Naive B cell (primary cell): ENCODE measurements around the gene COL9A2. TPM values are rescaled to one million over a fixed set of nuclear protein-coding genes. Genes with fewer than 3 reads are reported as not detected.
"Not testable (repeated sequence)": the region's sequence is repeated elsewhere in the genome, so short reads cannot be mapped to it uniquely, and the experiment has no call there.

ENCODE experiments used
- ATAC-seq, 2 donors: fragments of 150-1000 bp; cut with Tn5 transposase; 2 replicates each; pipeline ENCODE4 v1.10.0; 2021; ENCODE audit warnings: low read depth in 2 of 2, mild to moderate bottlenecking in 2 of 2, moderate library complexity in 2 of 2
- DNase-seq: peaks from one replicate; pipeline ENCODE4 v3.0.0; 2022
- H3K27ac Mint-ChIP-seq, 6 donors: one replicate each; pipeline ENCODE4 v1.8.0; 2020 to 2022; ENCODE audit warnings: mild to moderate bottlenecking in 6 of 6, mixed read lengths in 6 of 6, moderate library complexity in 5 of 6, inconsistent platforms in 2 of 6
- H3K27me3 Mint-ChIP-seq, 3 donors: one replicate each; pipeline ENCODE4 v1.8.0; 2021 to 2022; ENCODE audit warnings: mixed read lengths in 3 of 3, mild to moderate bottlenecking in 1 of 3
- H3K36me3 Mint-ChIP-seq, 2 donors: one replicate each; pipeline ENCODE4 v1.8.0; 2020 to 2022; ENCODE audit warnings: mixed read lengths in 2 of 2, inconsistent platforms in 1 of 2, mild to moderate bottlenecking in 1 of 2
- H3K4me1 Mint-ChIP-seq, 3 donors: one replicate each; pipeline ENCODE4 v1.8.0; 2020 to 2022; ENCODE audit warnings: mixed read lengths in 3 of 3, inconsistent platforms in 1 of 3, mild to moderate bottlenecking in 1 of 3, moderate library complexity in 1 of 3
- H3K4me3 Mint-ChIP-seq, 8 donors: one replicate each; pipeline ENCODE4 v1.8.0; 2020 to 2022; ENCODE audit warnings: mild to moderate bottlenecking in 8 of 8, mixed read lengths in 8 of 8, moderate library complexity in 8 of 8, inconsistent platforms in 2 of 8
- H3K9me3 Mint-ChIP-seq, 7 donors: one replicate each; pipeline ENCODE4 v1.8.0; 2020 to 2022; ENCODE audit warnings: mixed read lengths in 7 of 7, mild to moderate bottlenecking in 5 of 7, inconsistent platforms in 2 of 7, moderate library complexity in 1 of 7
- polyA plus RNA-seq, 6 donors: library from polyadenylated mRNA; unstranded; fragments of 300-500 nt; fragmentation: Illumina TruSeq; gene quantifications; one replicate each; pipeline ENCODE4 v1.2.3, GENCODE V29; 2021; ENCODE audit warnings: low read depth in 6 of 6

COL9A2 gene
- polyA plus RNA-seq, 6 donors from 2014 or later, result 1.3 to 5.6 (median 3.2) TPM

DNA sequence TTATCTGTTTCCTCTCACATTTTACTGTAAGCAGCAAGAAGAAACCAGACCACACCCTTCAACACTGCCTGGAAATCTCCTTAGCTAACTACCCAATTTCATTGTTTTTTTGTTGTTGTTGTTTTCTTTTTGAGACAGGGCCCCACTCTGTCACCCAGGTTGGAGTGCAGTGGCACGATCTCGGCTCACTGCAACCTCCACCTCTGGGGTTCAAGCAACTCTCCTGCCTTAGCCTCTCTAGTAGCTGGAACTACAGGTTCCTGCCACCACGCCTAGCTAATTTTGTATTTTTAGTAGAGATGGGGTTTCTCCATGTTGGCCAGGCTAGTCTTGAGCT, 25.3 kb upstream of the COL9A2 start:
- not testable (repeated sequence) for H3K36me3 Mint-ChIP-seq, H3K27me3 Mint-ChIP-seq, H3K9me3 Mint-ChIP-seq, ATAC-seq, DNase-seq
- H3K4me3 Mint-ChIP-seq, result peak overlapping the region; percentile 23 to 80 (median 46)
- peak overlapping the region; percentile 24 to 91 (median 77) for H3K27ac Mint-ChIP-seq
- peaks cover 54 to 71% (median 67%) of the 10 kb centered on the region in 3 donors for H3K4me1 Mint-ChIP-seq

DNA sequence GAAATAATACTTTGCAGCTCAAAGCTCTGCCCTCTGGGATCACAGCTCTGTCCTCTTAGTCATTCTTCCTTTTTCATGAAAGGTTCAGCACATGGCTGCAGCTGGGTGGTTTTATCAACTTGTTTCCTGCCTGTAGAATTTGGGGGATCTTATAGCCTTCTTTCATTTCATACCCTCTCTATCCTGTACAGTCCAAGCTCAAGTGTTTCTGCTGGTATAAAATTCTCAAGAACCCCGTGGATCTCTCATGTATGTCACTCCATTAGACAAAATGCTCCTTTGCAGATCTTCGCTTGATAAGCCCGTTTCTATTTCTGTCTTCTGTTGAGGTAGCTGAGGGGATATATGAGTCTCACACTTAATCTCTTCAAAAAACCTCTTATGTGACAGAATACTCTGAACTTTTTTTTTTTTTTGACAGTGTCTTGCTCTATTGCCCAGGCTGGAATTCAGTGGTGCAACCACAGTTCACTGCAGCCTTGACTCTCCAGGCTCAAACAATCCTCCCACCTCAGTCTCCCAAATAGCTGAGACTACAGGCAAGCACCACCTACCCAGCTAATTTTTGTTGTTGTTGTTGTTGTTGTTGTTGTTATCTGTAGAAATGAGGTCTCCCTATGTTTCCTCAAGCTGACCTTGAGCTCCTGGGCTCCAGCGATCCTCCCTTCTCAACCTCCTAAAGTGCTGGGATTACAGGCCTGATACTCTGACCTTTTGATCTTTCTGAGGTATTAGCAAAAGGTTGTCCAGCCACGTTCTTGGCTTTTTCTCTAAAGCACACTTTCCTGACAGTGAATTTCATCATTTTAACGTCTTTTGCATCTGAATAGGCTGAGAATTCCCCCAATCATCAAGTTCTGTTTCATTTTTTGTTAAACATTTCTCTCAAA, 24.6 kb upstream of the COL9A2 start:
- no peak for ATAC-seq
- H3K27me3 Mint-ChIP-seq, result no peaks in the 10 kb centered on the region

DNA sequence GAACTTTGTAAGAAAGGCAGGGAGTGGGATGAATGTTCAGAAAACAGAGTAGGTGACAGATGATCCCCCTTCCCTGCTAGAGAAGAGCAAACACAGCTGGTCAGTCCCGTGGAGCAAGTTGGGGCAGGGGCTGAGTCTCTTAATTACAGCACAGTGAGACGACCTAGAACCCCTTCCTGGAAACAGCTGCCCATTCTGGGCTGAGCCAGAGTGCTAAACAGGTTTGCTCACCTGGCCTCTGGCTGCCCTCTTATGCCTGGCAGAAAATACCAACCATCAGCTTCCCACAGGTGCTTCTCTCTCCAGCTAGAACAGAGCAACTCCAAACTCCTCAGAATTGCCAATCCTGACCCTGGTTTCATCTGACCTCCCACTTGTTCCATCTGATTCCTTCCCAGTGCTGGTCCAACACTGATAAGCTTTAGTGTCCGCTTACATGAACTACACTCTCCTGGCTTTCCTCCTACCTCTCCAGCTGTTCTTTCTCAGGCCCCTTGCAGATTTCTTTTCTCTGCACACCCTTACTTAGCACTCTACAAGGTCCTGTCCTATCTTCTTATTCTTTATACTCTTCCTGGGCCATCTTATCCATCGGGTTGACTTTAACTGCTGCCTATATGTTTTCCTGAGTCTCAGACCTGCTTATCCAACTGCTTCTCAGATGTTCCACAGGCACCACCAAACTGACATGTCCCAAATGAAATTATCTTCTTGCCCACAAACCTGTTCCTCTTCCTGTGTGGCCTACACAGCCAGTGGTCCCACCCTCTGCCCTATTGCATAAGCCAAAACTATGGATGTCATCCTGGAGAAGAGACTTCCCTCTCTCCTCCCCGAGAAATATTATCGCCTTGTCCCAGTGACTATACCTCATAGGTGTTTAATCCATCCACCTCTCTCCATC, 22.6 kb upstream of the COL9A2 start:
- no peaks in the 10 kb centered on the region for H3K36me3 Mint-ChIP-seq
- H3K27ac Mint-ChIP-seq, result peak overlapping the region in 5 of 6 donors; percentile 39 to 70 (median 61)
- no peak for DNase-seq
- no peak for ATAC-seq
- H3K9me3 Mint-ChIP-seq, result peaks cover 0 to 2% (median 0%) of the 10 kb centered on the region in 7 donors
- peaks cover 46 to 59% (median 58%) of the 10 kb centered on the region in 3 donors for H3K4me1 Mint-ChIP-seq
- peak overlapping the region in 5 of 8 donors; percentile 10 to 88 (median 64) for H3K4me3 Mint-ChIP-seq
- H3K27me3 Mint-ChIP-seq, result no peaks in the 10 kb centered on the region

More for the DNA sequence above, 24.6 kb upstream of the COL9A2 start:
- peaks cover 54 to 70% (median 67%) of the 10 kb centered on the region in 3 donors for H3K4me1 Mint-ChIP-seq
- H3K36me3 Mint-ChIP-seq, result no peaks in the 10 kb centered on the region
- DNase-seq, result no peak
- peaks cover 0 to 2% (median 0%) of the 10 kb centered on the region in 7 donors for H3K9me3 Mint-ChIP-seq
- H3K27ac Mint-ChIP-seq, result peak overlapping the region; percentile 50 to 91 (median 77)
- H3K4me3 Mint-ChIP-seq, result peak overlapping the region in 7 of 8 donors; percentile 23 to 80 (median 50)

DNA sequence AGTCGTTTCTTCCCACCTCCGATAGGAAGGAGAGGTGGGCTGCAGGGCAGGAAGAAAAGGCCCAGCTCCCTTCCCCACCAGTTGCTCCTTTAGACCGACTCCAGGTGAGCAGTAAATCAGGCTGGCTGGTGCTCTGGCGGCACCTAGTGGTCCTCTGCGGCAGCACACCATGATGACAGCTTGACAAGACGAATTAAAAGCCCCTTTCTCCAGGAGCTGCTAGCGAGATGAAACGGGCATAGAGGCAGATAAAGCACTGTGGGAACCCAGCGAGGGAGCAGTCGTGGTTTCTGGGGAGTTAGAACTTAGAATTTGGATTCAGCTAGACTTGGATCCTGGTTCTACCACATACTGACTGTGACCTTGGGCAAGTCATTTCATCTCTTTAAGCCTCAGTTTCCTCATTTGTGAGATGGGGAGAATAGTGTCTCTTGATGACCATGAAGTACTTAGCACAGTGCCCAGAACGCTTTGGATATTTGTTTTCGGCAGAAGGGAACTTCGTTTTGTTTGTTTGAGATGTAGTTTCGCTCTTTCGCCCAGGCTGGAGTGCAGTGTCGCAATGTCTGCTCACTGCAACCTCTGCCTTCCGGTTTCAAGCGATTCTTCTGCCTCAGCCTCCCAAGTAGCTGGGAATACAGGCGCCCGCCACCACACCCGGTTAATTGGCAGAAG, 21.8 kb upstream of the COL9A2 start:
- DNase-seq (peak; percentile 86), ATAC-seq (peak; percentile 91 to 95)
- H3K27ac Mint-ChIP-seq, result peak overlapping the region in 5 of 6 donors; percentile 2 to 78 (median 23)
- peak overlapping the region in 6 of 8 donors; percentile 39 to 88 (median 62) for H3K4me3 Mint-ChIP-seq
- H3K36me3 Mint-ChIP-seq, result no peaks in the 10 kb centered on the region
- peaks cover 38 to 51% (median 50%) of the 10 kb centered on the region in 3 donors for H3K4me1 Mint-ChIP-seq
- peaks cover 0 to 2% (median 0%) of the 10 kb centered on the region in 7 donors for H3K9me3 Mint-ChIP-seq
- H3K27me3 Mint-ChIP-seq, result no peaks in the 10 kb centered on the region

DNA sequence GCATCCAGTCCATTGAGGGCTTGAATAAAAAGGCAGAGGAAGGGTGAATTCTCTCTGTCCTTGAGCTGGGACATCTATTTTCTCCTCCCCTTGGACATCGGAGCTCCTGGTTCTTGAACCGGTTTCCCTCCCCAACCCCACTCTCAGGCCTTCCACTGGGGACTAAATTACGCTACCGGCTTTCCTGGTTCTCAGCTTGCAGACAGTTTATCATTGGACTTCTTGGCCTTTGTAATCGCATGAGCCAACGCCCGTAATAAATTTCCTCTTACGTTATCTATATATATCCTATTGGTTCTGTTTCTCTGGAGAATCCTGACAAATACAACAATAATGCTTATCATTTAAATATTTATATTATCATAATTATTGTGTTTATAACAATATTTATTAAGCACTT, 20.4 kb upstream of the COL9A2 start:
- Mint-ChIP-seq H3K27me3 (peaks cover 0 to 9% (median 0%) of the 10 kb centered on the region in 3 donors), H3K9me3 (peaks cover 0 to 5% (median 0%) of the 10 kb centered on the region in 7 donors), H3K27ac (no peak overlapping the region), H3K4me3 (no peak overlapping the region), H3K4me1 (peaks cover 32 to 41% (median 41%) of the 10 kb centered on the region in 3 donors), H3K36me3 (no peaks in the 10 kb centered on the region)
- ATAC-seq (no peak), DNase-seq (no peak)

DNA sequence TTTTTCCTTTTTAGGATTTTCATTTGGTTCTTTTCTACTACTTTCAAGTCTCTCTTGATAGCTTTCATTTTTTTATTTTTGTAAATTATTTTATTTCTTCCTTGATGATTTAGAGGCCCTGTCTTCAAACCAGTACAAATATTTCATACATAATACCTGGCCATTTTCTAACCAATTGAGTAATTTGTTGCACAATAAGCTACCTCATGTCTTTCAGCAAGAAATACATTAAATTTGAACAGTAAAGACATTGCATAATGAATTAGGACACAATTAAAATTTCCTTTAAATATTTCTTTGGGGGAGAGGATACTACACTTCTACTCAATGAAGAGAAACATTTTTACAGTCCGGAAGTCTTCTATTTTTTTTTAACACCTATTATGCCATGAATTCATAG, 15.6 kb upstream of the COL9A2 start:
- H3K4me3 Mint-ChIP-seq, result no peak overlapping the region

DNA sequence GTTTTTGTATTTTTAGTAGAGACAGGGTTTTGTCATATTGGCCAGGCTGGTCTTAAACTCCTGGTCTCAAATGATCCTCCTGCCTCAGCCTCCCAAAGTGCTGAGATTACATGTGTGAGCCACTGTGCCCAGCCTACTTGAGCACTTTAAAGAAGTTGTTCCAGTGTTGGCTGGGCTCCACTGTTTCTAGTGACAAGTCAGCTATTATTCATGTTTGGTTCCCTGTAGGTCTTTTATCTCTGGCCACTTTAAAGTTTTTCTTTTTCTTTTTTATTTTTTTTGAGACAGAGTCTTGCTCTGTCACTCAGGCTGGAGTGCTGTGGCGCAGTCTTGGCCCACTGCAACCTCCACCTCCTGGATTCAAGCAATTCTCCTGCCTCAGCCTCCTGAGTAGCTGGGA, 14.3 kb upstream of the COL9A2 start:
- not testable (repeated sequence) for ATAC-seq, H3K27me3 Mint-ChIP-seq, H3K36me3 Mint-ChIP-seq, H3K4me3 Mint-ChIP-seq, DNase-seq, H3K4me1 Mint-ChIP-seq, H3K27ac Mint-ChIP-seq
- H3K9me3 Mint-ChIP-seq, result peaks cover 0 to 12% (median 1%) of the 10 kb centered on the region in 7 donors

More for the DNA sequence above, 15.6 kb upstream of the COL9A2 start:
- no peak for ATAC-seq
- no peak for DNase-seq
- peaks cover 0 to 10% (median 0%) of the 10 kb centered on the region in 7 donors for H3K9me3 Mint-ChIP-seq
- H3K27me3 Mint-ChIP-seq, result peaks cover 0 to 9% (median 0%) of the 10 kb centered on the region in 3 donors
- peak overlapping the region in 1 of 6 donors; percentile 38 for H3K27ac Mint-ChIP-seq
- no peaks in the 10 kb centered on the region for H3K36me3 Mint-ChIP-seq
- no peaks in the 10 kb centered on the region for H3K4me1 Mint-ChIP-seq

DNA sequence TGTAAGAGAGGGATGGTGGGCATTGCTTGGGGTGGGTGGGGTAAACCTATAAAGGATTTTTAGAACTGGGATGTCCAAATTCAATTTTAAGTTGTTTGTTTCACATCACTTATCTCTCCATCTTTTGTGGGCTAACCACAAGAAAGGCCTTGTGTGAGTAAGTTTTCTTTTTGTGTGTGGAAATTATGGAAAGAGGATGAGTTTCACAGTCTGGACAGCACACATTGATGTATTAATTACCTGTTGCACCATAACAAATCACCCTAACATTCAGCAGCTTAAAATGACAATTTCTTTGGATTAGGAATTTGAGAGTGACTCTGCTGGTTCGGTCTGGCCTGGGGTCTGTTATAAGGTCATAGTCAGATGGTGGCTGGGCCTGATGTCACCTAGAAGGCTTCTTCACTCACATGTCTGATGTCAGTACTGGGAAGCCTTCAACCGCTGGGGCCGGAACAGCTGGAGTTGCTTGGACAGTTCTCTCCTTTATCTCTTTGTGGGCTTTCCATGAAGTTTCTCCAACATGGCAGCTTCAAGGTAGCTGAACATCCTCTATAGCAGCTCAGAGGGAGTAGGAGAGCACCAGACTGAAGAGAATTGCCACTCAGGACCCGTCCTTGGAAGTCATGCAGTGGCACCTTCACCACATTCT, 2.0 kb upstream of the COL9A2 start:
- H3K27ac Mint-ChIP-seq, result no peak overlapping the region
- ATAC-seq, result no peak
- no peak for DNase-seq
- H3K4me3 Mint-ChIP-seq, result peak overlapping the region in 1 of 8 donors; percentile 64
- H3K4me1 Mint-ChIP-seq, result peaks cover 15 to 34% (median 28%) of the 10 kb centered on the region in 3 donors
- H3K27me3 Mint-ChIP-seq, result peaks cover 0 to 8% (median 6%) of the 10 kb centered on the region in 3 donors
- no peaks in the 10 kb centered on the region for H3K36me3 Mint-ChIP-seq
- no peaks in the 10 kb centered on the region for H3K9me3 Mint-ChIP-seq

DNA sequence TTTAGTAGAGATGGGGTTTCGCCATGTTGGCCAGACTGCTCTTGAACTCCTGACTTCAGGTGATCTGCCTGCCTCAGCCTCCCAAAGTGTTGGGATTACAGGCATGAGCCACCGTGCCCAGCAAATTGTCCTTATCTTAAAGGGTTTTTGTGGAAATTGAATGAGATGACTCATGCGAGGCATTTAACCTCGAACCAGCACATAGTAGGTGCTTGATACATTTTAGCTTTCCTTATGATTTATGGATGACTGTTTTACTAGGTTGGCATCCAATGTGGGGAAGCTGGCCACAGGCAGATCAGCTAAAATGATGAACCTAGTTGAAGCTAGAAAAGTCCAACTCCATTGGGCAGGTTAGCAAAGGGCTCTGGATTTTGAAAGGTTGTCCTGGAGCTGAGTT, 1.4 kb upstream of the COL9A2 start:
- Mint-ChIP-seq H3K9me3 (no peaks in the 10 kb centered on the region), H3K4me3 (peak overlapping the region in 1 of 8 donors; percentile 82), H3K36me3 (no peaks in the 10 kb centered on the region), H3K27me3 (peaks cover 0 to 8% (median 6%) of the 10 kb centered on the region in 3 donors), H3K27ac (no peak overlapping the region), H3K4me1 (peaks cover 20 to 40% (median 34%) of the 10 kb centered on the region in 3 donors)
- no peak for ATAC-seq
- DNase-seq, result no peak

DNA sequence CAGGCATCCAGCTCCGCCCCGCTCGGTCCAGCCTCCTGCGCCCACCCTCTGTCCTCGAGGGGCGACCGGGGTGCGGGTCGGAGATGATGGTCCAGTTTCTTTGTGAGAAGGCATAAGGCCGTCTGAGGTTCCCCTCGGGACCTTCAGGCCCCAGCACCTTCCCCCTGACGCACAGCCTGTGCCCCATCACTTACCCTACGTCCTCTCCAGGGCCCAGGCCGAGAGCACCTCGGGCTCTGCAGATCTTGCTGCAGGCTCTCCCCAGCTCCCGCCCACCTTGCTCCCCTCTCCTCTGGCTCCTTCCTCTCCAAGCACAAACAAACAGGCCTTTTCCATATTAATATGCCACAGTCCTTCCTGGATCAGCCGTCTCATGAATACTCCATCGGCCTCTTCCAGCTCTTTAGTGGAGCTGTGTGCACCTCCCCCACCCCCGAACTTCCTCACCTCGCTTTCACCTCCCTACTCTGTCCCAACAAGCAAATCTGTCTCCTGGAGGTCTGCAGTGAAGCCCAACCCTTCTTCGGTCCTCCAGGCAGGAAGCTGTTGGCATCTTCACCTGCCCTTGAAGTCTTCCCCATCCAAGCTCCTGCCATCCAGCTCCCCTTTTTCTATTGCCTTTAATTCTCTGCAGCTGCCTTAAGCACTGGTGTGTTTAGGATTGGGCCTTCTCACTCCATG, 448 bp upstream of the COL9A2 start:
- H3K27me3 Mint-ChIP-seq, result peaks cover 0 to 8% (median 6%) of the 10 kb centered on the region in 3 donors
- H3K9me3 Mint-ChIP-seq, result no peaks in the 10 kb centered on the region
- H3K4me3 Mint-ChIP-seq, result peak overlapping the region; percentile 73 to 90 (median 83)
- ATAC-seq, result no peak
- peak overlapping the region in 3 of 6 donors; percentile 22 to 84 (median 78) for H3K27ac Mint-ChIP-seq
- no peak for DNase-seq
- peaks cover 28 to 50% (median 44%) of the 10 kb centered on the region in 3 donors for H3K4me1 Mint-ChIP-seq
- H3K36me3 Mint-ChIP-seq, result no peaks in the 10 kb centered on the region

DNA sequence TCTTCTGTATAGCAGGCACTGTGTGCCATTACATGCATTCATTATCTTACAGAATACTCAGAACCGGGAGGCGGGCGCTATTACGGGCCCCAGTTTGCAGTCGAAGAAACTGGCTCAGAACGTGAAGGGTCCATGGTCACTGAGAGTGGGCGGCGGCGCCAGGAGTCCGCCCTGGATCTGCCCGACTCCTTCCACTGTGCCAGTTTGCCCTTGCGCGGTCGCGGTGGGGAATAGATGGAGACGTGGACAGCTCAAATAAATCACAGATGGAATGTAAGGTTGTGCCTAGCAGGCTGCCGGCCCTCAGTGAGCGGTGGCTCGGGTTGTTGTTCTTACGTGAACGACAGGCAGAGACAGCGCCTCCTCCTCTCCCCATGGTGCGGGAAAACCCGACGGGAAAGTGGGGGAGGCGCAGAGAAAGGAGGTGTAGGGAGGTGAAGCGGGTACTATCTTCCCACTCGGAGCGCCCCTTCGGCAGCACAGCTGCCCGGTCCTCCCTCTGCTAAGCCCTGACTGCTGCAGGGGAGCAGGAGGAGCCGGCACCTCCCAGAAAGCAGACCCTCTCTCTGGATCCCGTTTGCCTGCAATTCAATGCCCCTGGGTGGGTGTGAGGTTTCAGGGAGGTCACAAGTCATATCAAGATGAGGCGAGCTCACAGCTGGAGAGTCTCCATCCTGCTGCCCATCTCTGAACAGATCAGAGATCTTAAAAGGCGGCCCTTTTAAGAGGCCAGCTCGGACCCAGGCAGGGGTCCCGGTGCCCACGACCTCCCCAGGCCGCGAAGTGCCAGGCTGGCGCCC, 1.1 kb downstream of the COL9A2 start:
- H3K9me3 Mint-ChIP-seq, result no peaks in the 10 kb centered on the region
- ATAC-seq, result peak; percentile 2 to 5
- H3K36me3 Mint-ChIP-seq, result no peaks in the 10 kb centered on the region
- peak overlapping the region; percentile 79 to 95 (median 92) for H3K4me3 Mint-ChIP-seq
- H3K4me1 Mint-ChIP-seq, result peaks cover 35 to 60% (median 57%) of the 10 kb centered on the region in 3 donors
- H3K27me3 Mint-ChIP-seq, result peaks cover 0 to 8% (median 6%) of the 10 kb centered on the region in 3 donors
- no peak for DNase-seq
- peak overlapping the region in 4 of 6 donors; percentile 75 to 91 (median 84) for H3K27ac Mint-ChIP-seq
